Measurements from ENCODE around the gene CBLC. TPM values are rescaled to one million over a fixed set of nuclear protein-coding genes. Genes with fewer than 3 reads are reported as not detected.

CBLC gene
- total RNA-seq: not detected in 2 replicates

DNA sequence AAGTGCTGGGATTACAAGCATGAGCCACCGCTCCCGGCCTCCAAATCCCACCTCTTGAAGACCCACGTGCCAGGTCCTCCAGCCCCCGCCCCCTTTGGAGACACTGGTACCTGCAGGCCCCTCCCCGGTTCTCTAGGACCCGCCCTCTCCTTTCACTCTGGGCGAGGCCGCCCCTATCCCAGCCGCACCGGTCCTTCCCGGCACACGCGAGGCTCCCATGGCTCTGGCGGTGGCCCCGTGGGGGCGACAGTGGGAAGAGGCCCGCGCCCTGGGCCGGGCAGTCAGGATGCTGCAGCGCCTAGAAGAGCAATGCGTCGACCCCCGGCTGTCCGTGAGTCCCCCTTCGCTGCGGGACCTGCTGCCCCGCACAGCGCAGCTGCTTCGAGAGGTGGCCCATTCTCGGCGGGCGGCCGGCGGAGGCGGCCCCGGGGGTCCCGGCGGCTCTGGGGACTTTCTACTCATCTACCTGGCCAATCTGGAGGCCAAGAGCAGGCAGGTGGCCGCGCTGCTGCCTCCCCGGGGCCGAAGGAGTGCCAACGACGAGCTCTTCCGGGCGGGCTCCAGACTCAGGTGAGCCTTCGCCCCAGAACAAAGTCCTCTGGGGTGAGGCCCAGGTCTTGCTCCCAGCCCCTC, at the start of gene CBLC:
Gene CBLC (plus strand): TSS at position 176 of the 633 bp plus-strand sequence. CDS start 42 bp downstream, at position 218.

GRCh38 chr19:44748426-44749254, 29.1 kb upstream of the CBLC start, which contains the start of gene BCL3:
Gene BCL3 (plus strand): TSS chr19:44748708. CDS start chr19:44748791, 83 bp downstream.

DNA sequence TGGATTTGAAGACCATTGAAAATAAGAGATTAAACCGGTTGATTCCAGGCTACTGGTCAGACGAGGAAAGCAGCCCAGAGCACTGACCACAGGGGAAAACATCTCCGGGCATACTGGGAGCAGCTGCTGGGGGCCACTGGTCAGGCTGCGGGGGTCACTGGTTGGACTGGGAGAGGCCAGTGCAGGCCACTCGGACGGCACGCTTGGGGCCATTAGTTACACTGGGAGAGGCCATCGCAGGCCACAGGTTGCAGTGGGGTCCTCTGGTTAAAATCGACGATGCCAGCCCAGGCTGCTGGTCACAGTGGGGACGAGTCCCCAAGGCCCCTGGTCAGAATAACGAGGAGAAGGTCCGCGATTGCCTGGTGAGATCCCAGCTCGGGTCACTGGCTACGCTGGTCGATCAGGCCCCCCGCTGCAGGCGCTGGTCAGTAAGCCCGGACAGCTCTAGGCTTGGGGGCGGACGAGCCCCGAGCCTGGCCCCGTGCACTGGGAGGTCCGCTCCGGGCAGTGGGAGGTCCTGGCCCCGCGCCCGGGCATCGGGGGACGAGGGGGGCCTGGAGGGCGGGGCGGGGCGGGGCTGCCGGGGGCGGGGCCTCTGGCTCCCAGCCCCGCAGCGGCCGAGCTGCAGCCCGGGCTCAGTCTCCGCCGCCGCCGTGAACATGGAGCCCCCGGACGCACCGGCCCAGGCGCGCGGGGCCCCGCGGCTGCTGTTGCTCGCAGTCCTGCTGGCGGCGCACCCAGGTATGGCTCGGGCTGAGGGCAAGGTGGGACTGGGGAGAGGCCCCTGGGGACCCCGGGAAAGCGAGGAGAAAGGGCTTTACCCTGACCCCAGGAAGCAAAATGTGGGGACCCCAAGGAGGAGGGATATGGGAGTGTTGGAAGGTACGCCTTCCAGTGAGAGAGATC, 31.0 kb downstream of the CBLC start, which contains the start of gene BCAM:
Gene BCAM (plus strand): TSS at position 641 of the 909 bp plus-strand sequence. CDS start 22 bp downstream, at position 663.

DNA sequence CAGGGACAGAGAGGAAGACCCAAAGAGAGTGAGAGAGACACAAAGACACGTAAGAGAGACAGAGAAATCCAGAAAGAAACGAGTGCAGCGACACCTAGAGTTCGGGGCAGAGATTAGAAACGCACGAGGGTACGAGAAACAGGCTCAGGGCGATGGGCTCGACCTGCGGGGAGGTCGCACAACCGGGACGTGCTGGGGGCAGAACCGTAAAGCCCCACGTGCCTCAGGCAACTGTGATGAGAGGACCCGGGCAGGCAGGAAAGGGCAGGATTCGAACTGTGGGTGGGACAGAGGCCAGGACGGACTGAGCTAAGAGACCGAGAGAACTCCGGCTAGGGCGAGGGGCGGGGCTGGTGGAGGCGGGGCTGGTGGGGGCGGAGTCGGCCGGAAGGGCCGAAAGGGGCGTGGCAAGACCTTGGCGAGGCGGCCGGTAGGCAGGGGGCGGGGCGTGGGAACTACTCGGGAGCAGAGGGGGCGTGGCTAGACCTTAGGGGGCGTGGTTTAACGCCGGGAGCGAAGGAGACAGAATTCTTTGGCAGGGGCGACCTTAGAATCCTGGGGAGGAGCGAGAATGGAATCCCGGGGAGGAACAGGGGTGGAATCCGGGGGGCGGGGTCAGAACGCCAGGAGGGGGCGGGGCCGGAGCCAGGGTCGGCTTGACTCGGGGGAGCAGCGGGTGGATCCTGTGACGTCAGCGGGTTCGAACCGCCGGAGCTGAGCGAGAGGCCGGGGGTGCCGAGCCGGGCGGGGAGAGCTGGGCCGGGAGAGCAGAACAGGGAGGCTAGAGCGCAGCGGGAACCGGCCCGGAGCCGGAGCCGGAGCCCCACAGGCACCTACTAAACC, 68.1 kb downstream of the CBLC start, which contains the start of gene NECTIN2:
Gene NECTIN2 (plus strand): TSS at position 686 of the 843 bp plus-strand sequence. CDS start 229 bp downstream, outside the sequence.

Small RNAs within 50 kb of the gene (small RNA-seq; reads per million reads assigned to genes)
- gene RF00156: 1.4 reads per million, percentile 71 among the genes with 10 or more reads in this experiment

Other genes with a start within 250 kb of the CBLC start
- gene CEACAM20, start 248.2 kb upstream of the CBLC start, total RNA-seq: not detected in 2 replicates
- not detected in 2 replicates for gene IGSF23, start 164.3 kb upstream of the CBLC start, total RNA-seq
- gene PVR, start 134.0 kb upstream of the CBLC start, total RNA-seq: 23.5 and 44.6 TPM in 2 replicates
- gene CEACAM19, start 106.4 kb upstream of the CBLC start, total RNA-seq: 1.1 and 1.4 TPM in 2 replicates
- gene CEACAM16, start 78.7 kb upstream of the CBLC start, total RNA-seq: not detected in 2 replicates
- 5.5 and 6.6 TPM in 2 replicates for gene BCL3, start 29.2 kb upstream of the CBLC start, total RNA-seq
- gene BCAM, start 31.2 kb downstream of the CBLC start, total RNA-seq: 1.8 and 2.2 TPM in 2 replicates
- 29.4 and 35.8 TPM in 2 replicates for gene NECTIN2, start 68.4 kb downstream of the CBLC start, total RNA-seq
- gene TOMM40, start 113.4 kb downstream of the CBLC start, total RNA-seq: 63.2 and 98.5 TPM in 2 replicates
- 13.5 and 152 TPM in 2 replicates for gene APOE, start 127.9 kb downstream of the CBLC start, total RNA-seq
- 2.3 and 7.3 TPM in 2 replicates for gene APOC1, start 136.7 kb downstream of the CBLC start, total RNA-seq
- not detected in 2 replicates for gene APOC4, start 164.3 kb downstream of the CBLC start, total RNA-seq
- not detected in 2 replicates for gene APOC2, start 168.2 kb downstream of the CBLC start, total RNA-seq
- 53.3 and 77.0 TPM in 2 replicates for gene CLPTM1, start 177.5 kb downstream of the CBLC start, total RNA-seq
- gene RELB, start 223.6 kb downstream of the CBLC start, total RNA-seq: 7.3 and 11.3 TPM in 2 replicates